IMR-90 (cell line): Measurements from ENCODE around the gene DVL1. TPM values are rescaled to one million over a fixed set of nuclear protein-coding genes. Genes with fewer than 3 reads are reported as not detected.

ENCODE experiments used
- ATAC-seq: fragments of 200-7000 bp; cut with Tn5 transposase; 2 replicates; pipeline ENCODE4 v1.9.1; 2020; ENCODE audit warnings: low read depth, mild to moderate bottlenecking, moderate library complexity
- BruUV-seq: library from RNA; stranded (reverse); fragments of 400-500 nt; replicated peaks from 2 replicates; lab custom pipeline; 2021; lab: Mats Ljungman, UMichigan
- CTCF ChIA-PET: fragments of 300-600 bp; formaldehyde crosslinking; extraction: SDS; loops from one replicate; lab custom pipeline; 2021; ENCODE audit warnings: antibody characterized with exemption; lab: Yijun Ruan, JAX
- POLR2A ChIA-PET: fragments of 300-600 bp; sonication (Branson Sonifier 250); formaldehyde crosslinking; loops from one replicate; lab custom pipeline; 2022; ENCODE audit warnings: antibody characterized with exemption; ENCODE audit not compliant: unreplicated experiment; lab: Charles Lee
- DNase-seq: peaks from one replicate; pipeline ENCODE4 v3.0.0; 2013
- H2AFZ ChIP-seq: replicated peaks from 2 replicates; pipeline ENCODE3; 2013; ENCODE audit warnings: low read length, mild to moderate bottlenecking; ENCODE audit not compliant: poor library complexity
- H2AK5ac ChIP-seq: 2 replicates; pipeline ENCODE4 v1.6.1; 2013; ENCODE audit warnings: low read depth, low read length, inconsistent platforms
- H2AK9ac ChIP-seq: replicated peaks from 2 replicates; pipeline ENCODE3; 2013; ENCODE audit warnings: mild to moderate bottlenecking, low read depth, low read length, moderate library complexity; ENCODE audit not compliant: poor library complexity
- H2BK120ac ChIP-seq: 2 replicates; pipeline ENCODE4 v1.6.1; 2013; ENCODE audit warnings: low read depth, low read length, inconsistent platforms
- H2BK15ac ChIP-seq: 3 replicates; pipeline ENCODE4 v1.6.1; 2013; ENCODE audit warnings: low read depth, low read length, inconsistent platforms
- H2BK20ac ChIP-seq: 2 replicates; pipeline ENCODE4 v1.6.1; 2013; ENCODE audit warnings: low read depth, mild to moderate bottlenecking, inconsistent platforms, low read length, moderate library complexity
- H2BK5ac ChIP-seq: 2 replicates; pipeline ENCODE4 v1.6.1; 2013; ENCODE audit warnings: mild to moderate bottlenecking, low read depth, low read length, inconsistent platforms; ENCODE audit not compliant: poor library complexity, severe bottlenecking
- H3K14ac ChIP-seq: replicated peaks from 2 replicates; pipeline ENCODE4 v1.6.1; 2013; ENCODE audit warnings: low read depth, low read length, inconsistent platforms
- H3K18ac ChIP-seq: 2 replicates; pipeline ENCODE4 v1.6.1; 2013; ENCODE audit warnings: low read depth, low read length, control low read depth
- H3K23ac ChIP-seq: 2 replicates; pipeline ENCODE4 v1.6.1; 2013; ENCODE audit warnings: low read depth, low read length, inconsistent platforms
- H3K27ac ChIP-seq: 2 replicates; pipeline ENCODE4 v1.5.1; 2013; ENCODE audit warnings: mild to moderate bottlenecking, control low read depth, low read length; ENCODE audit not compliant: insufficient read depth
- H3K27me3 ChIP-seq: 2 replicates; pipeline ENCODE4 v1.6.1; 2013; ENCODE audit warnings: low read length; ENCODE audit not compliant: control insufficient read depth, insufficient read depth
- H3K36me3 ChIP-seq: 2 replicates; pipeline ENCODE4 v1.6.1; 2013; ENCODE audit warnings: low read length, mixed read lengths; ENCODE audit not compliant: control insufficient read depth, insufficient read depth
- H3K4ac ChIP-seq: 2 replicates; pipeline ENCODE4 v1.6.1; 2013; ENCODE audit warnings: low read depth, low read length, inconsistent platforms
- H3K4me1 ChIP-seq: 2 replicates; pipeline ENCODE4 v1.6.1; 2013; ENCODE audit warnings: low read length, mixed read lengths; ENCODE audit not compliant: control insufficient read depth, insufficient read depth
- H3K4me2 ChIP-seq: 2 replicates; pipeline ENCODE4 v1.6.1; 2013; ENCODE audit warnings: low read depth, mild to moderate bottlenecking, control low read depth, low read length, moderate library complexity
- H3K4me3 ChIP-seq: 2 replicates; pipeline ENCODE4 v1.5.1; 2013; ENCODE audit warnings: low read depth, mild to moderate bottlenecking, control low read depth, low read length, moderate library complexity; ENCODE audit not compliant: insufficient read depth
- H3K56ac ChIP-seq: 2 replicates; pipeline ENCODE4 v1.6.1; 2013; ENCODE audit warnings: low read length, inconsistent platforms; ENCODE audit not compliant: insufficient read depth; ENCODE audit errors: extremely low read depth
- H3K79me1 ChIP-seq, 2 experiments: 2 replicates each; pipeline ENCODE4 v1.6.1; 2013; ENCODE audit warnings: low read length in 2 of 2, inconsistent platforms in 1 of 2, low read depth in 1 of 2
- H3K9ac ChIP-seq: 2 replicates; pipeline ENCODE4 v1.6.1; 2013; ENCODE audit warnings: low read depth, low read length, control low read depth
- H3K9me1 ChIP-seq: 2 replicates; pipeline ENCODE4 v1.6.1; 2013; ENCODE audit warnings: low read length, inconsistent platforms; ENCODE audit not compliant: insufficient read depth
- H3K9me3 ChIP-seq: 2 replicates; pipeline ENCODE4 v1.6.1; 2013; ENCODE audit warnings: low read length; ENCODE audit not compliant: control insufficient read depth, insufficient read depth
- H4K20me1 ChIP-seq: 2 replicates; pipeline ENCODE4 v1.6.1; 2013; ENCODE audit warnings: low read length, inconsistent platforms; ENCODE audit not compliant: insufficient read depth
- H4K5ac ChIP-seq: 2 replicates; pipeline ENCODE4 v1.6.1; 2013; ENCODE audit warnings: mild to moderate bottlenecking, low read depth, low read length, control low read depth
- H4K8ac ChIP-seq, 2 experiments: 2 replicates each; pipeline ENCODE4 v1.6.1; 2013; ENCODE audit warnings: low read depth in 2 of 2, low read length in 2 of 2, control low read depth in 1 of 2, inconsistent platforms in 1 of 2
- H4K91ac ChIP-seq: 2 replicates; pipeline ENCODE4 v1.6.1; 2013; ENCODE audit warnings: low read depth, low read length, inconsistent platforms; ENCODE audit not compliant: insufficient read depth
- BHLHE40 ChIP-seq: fragments of 150-350 bp; IDR thresholded peaks from 2 replicates; pipeline ENCODE4 v1.6.1; 2016; ENCODE audit warnings: mild to moderate bottlenecking, low read depth, low read length
- CEBPB ChIP-seq: IDR thresholded peaks from 2 replicates; pipeline ENCODE4 v1.6.1; 2012; ENCODE audit warnings: low read depth, low read length, improper control_type of control experiment
- CHD1 ChIP-seq: IDR thresholded peaks from 2 replicates; pipeline ENCODE4 v1.6.1; 2012; ENCODE audit warnings: low read depth, low read length, improper control_type of control experiment
- FOS ChIP-seq: fragments of 150-350 bp; IDR thresholded peaks from 2 replicates; pipeline ENCODE4 v1.6.1; 2016; ENCODE audit warnings: low read depth, low read length
- MAFK ChIP-seq: IDR thresholded peaks from 2 replicates; pipeline ENCODE4 v1.6.1; 2012; ENCODE audit warnings: low read depth, low read length, improper control_type of control experiment
- POLR2A ChIP-seq: IDR thresholded peaks from 2 replicates; pipeline ENCODE4 v1.6.1; 2012; ENCODE audit warnings: mild to moderate bottlenecking, low read depth, low read length
- SMC3 ChIP-seq: fragments of 150-350 bp; IDR thresholded peaks from 2 replicates; pipeline ENCODE4 v1.6.1; 2016; ENCODE audit warnings: low read depth, mild to moderate bottlenecking, antibody characterized with exemption, low read length, moderate library complexity
- WGBS, 2 experiments: methylation state at CpG; one replicate each; pipeline versions ENCODE4 v1.1.5 to v1.1.7; 2013; ENCODE audit warnings: missing lambda C conversion rate in 2 of 2; ENCODE audit not compliant: insufficient read length in 1 of 2; ENCODE audit errors: extremely low coverage in 2 of 2; 5-methylcytosine and 5-hydroxymethylcytosine counted together
- dilution Hi-C: fragments of 300-500 bp; cut with HindIII; formaldehyde crosslinking; loops from one replicate; pipeline ENCODE4 v1.14.3; 2018; ENCODE audit warnings: low sequenced_read_pairs; ENCODE audit not compliant: unreplicated experiment
- in situ Hi-C: fragments of 300-500 bp; cut with MboI; formaldehyde crosslinking; loops from 3 replicates; pipeline ENCODE4 v1.14.3; 2019; ENCODE audit warnings: low sequenced_read_pairs, inconsistent platforms, mixed read lengths
- intact Hi-C: fragments of 100-400 bp; cut with micrococcal nuclease; formaldehyde crosslinking; loops from 2 replicates; pipeline ENCODE4 v1.10.0; 2022
- polyA plus RNA-seq, 3 experiments: library from polyadenylated mRNA; depleted of rRNA; stranded (reverse); fragments of >200 nt; gene quantifications; 2 replicates each; pipeline ENCODE4 v1.2.3, GENCODE V29; 2012; ENCODE audit warnings: low replicate concordance in 1 of 3
- total RNA-seq: library from RNA; depleted of rRNA; stranded (reverse); fragments of >200 nt; gene quantifications from 2 replicates; pipeline ENCODE4 v1.2.3, GENCODE V29; 2012
- TF ChIP-seq, protein P1 (sequence below): conservative IDR thresholded peaks from 2 replicates; pipeline ENCODE4 v1.5.1; 2012; ENCODE audit warnings: mild to moderate bottlenecking, low read depth, low read length, improper control_type of control experiment
- TF ChIP-seq, protein P2 (sequence below): fragments of 150-350 bp; IDR thresholded peaks from 2 replicates; pipeline ENCODE4 v1.6.1; 2016; ENCODE audit warnings: low read depth, mild to moderate bottlenecking, low read length, moderate library complexity, borderline replicate concordance

The DVL1 gene
- total and polyA plus RNA-seq, 2 of the 4 experiments (the other 2 are of a cell fraction): 27.2 to 35.9 TPM

DNA sequence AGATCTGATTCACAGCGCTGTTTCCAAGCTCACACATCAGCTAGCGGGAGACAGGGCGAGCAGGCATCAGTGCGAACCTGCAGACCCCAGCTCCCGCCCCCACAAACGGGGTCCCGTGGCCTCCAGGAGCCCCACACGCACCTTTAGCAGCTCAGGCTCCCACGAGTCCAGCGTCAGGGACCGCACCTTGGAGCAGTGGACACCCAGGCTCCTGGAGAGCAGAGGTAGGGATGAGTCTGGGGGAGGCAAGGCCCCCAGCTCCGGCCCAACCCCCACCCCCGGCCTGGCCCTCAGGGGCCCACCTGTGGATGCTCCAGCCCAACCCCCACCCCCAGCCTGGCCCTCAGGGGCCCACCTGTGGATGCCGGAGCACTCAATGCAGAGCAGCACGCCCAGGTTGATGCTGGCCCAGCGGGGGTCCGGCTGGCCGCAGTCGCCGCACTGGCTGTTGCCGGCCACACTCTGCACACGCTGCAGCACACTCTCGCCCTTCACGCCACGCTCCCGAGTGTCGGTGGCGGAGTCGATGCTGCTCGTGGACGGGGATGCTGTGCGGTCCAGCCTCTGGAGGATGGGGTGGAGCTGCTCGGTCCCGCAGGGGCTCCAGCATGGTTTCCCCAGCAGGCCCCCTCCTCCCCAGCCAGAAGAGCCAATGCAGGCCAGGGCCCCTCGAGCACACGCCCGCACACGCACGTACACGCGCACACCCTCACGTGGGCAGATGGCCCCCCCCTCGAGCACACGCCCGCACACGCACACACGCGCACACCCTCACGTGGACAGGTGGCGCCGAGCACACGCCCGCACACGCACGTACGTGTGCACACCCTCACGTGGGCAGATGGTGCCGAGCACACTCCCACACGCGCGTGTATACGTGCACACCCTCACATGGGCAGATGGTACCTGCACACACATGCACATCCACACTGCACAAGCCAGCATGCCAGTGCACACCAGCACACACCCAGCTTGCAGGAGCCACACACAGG is 52.9 kb downstream of the DVL1 start:
- no peaks in the 10 kb centered on the region for H3K27me3 ChIP-seq
- H3K4me2 ChIP-seq: no peak overlapping the region
- in situ Hi-C loops (no loop called here), dilution Hi-C loops (no loop called here), intact Hi-C loops (no loop called here)
- no peak overlapping the region for H2AFZ ChIP-seq
- no peaks in the 10 kb centered on the region for H3K9me3 ChIP-seq
- no peak overlapping the region for H3K4me3 ChIP-seq
- H2BK5ac ChIP-seq: no peak overlapping the region
- H2AK5ac ChIP-seq: no peak overlapping the region
- H2AK9ac ChIP-seq: no peak overlapping the region
- no TSS peak for BruUV-seq
- no peaks in the 10 kb centered on the region for H3K4me1 ChIP-seq
- WGBS, 2 experiments: 97% methylated on average over 27 of the region's 62 CpGs; no CpG with 5 or more reads in 1 of the 2 experiments
- POLR2A ChIA-PET: no interaction called here
- no peaks in the 10 kb centered on the region for H3K9me1 ChIP-seq
- no peak overlapping the region for H2BK120ac ChIP-seq
- peaks cover 34% of the 10 kb centered on the region for H4K20me1 ChIP-seq
- H2BK15ac ChIP-seq: no peak overlapping the region
- CTCF ChIA-PET: no interaction called here
- H3K56ac ChIP-seq: no peak overlapping the region
- H3K23ac ChIP-seq: no peak overlapping the region
- TF ChIP-seq, protein P1, sequence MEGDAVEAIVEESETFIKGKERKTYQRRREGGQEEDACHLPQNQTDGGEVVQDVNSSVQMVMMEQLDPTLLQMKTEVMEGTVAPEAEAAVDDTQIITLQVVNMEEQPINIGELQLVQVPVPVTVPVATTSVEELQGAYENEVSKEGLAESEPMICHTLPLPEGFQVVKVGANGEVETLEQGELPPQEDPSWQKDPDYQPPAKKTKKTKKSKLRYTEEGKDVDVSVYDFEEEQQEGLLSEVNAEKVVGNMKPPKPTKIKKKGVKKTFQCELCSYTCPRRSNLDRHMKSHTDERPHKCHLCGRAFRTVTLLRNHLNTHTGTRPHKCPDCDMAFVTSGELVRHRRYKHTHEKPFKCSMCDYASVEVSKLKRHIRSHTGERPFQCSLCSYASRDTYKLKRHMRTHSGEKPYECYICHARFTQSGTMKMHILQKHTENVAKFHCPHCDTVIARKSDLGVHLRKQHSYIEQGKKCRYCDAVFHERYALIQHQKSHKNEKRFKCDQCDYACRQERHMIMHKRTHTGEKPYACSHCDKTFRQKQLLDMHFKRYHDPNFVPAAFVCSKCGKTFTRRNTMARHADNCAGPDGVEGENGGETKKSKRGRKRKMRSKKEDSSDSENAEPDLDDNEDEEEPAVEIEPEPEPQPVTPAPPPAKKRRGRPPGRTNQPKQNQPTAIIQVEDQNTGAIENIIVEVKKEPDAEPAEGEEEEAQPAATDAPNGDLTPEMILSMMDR: no peak
- TF ChIP-seq BHLHE40 (no peak), POLR2A (no peak), MAFK (no peak), FOS (no peak), CHD1 (no peak), CEBPB (no peak), SMC3 (no peak)
- TF ChIP-seq, protein P2, sequence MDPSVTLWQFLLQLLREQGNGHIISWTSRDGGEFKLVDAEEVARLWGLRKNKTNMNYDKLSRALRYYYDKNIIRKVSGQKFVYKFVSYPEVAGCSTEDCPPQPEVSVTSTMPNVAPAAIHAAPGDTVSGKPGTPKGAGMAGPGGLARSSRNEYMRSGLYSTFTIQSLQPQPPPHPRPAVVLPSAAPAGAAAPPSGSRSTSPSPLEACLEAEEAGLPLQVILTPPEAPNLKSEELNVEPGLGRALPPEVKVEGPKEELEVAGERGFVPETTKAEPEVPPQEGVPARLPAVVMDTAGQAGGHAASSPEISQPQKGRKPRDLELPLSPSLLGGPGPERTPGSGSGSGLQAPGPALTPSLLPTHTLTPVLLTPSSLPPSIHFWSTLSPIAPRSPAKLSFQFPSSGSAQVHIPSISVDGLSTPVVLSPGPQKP: no peak
- H3K27ac ChIP-seq: no peak overlapping the region
- no peak overlapping the region for H3K18ac ChIP-seq
- no peak overlapping the region for H2BK20ac ChIP-seq
- H3K79me1 ChIP-seq: peaks cover 0 to 3% of the 10 kb centered on the region in 2 experiments; a peak in 1 of 4 replicates
- H3K9ac ChIP-seq: no peak overlapping the region
- no peak overlapping the region for H4K91ac ChIP-seq
- H3K36me3 ChIP-seq: peaks cover 43% of the 10 kb centered on the region
- no peak overlapping the region for H4K8ac ChIP-seq
- H3K4ac ChIP-seq: no peak overlapping the region
- ATAC-seq (no peak), DNase-seq (no peak)
- no peak overlapping the region for H3K14ac ChIP-seq
- no peak overlapping the region for H4K5ac ChIP-seq
